ENCODE data around the gene WDR18. TPM values are rescaled to one million over a fixed set of nuclear protein-coding genes. Genes with fewer than 3 reads are reported as not detected.

WDR18 gene
- total RNA-seq, 1 donor from 2014 or later: 38.6 TPM

DNA sequence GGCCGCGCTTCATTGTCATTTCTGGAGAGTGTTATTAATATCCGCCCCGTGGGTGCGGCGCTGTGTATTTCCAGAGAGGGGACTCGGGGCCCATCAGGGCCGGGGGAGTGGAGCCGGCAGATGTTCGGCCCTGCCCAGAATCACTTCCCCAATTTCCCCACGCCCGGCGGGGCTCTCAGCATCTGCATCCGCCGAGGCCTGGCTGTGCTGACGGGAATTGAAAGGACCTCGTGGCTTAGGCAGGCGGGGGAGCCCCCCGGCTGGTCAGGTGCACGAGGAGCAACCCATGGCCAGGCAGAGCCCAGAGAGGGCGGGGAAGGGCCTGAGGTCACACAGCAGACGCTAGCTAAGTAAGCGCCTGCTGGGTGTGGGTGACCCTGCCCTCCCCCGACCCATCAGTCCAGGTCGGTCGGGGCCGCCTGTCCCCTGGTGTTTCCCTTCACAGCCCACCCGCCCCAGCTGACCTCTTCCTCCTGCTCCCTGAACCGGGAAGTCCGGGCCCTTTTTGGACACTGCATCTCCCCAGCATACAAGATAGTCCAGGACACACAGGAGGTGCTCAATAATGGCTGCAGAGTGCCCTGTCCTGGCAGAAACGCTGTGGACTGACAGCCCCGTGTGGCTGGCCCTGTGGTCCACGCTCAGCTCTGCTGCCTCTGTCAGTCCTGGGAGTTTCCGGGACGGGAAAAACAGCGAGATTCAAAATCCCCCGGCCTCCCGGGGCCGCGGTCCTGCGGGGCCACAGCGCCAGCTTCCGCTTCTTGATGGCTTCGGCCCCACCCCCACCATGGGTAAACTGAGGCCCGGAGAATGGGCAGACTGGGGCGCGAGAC, 36.2 kb upstream of the WDR18 start:
- Histone ChIP-seq H3K9ac (no peak overlapping the region), H3K36me3 (no peaks in the 10 kb centered on the region), H3K4me2 (no peak overlapping the region), H3K9me3 (ENCODE audit: low read depth) (no peaks in the 10 kb centered on the region), H3K79me2 (ENCODE audit: low read depth) (peaks cover 77% of the 10 kb centered on the region), H3K4me1 (peaks cover 5% of the 10 kb centered on the region), H3K4me3 (no peak overlapping the region), H2AFZ (replicated peaks) (no peak overlapping the region), H3F3A (ENCODE audit: low read depth) (no peaks in the 10 kb centered on the region), H4K20me1 (ENCODE audit: low read depth) (peaks cover 92% of the 10 kb centered on the region), H3K27ac (no peak overlapping the region), H3K27me3 (no peaks in the 10 kb centered on the region)
- Mint-ChIP-seq H3K4me3 (no peak overlapping the region), H3K4me1 (peaks cover 7% of the 10 kb centered on the region), H3K36me3 (peaks cover 4% of the 10 kb centered on the region), H3K9me3 (no peaks in the 10 kb centered on the region), H3K27me3 (ENCODE audit: insufficient read depth, low read depth) (peaks cover 2% of the 10 kb centered on the region), H3K27ac (no peak overlapping the region)
- no peak for DNase-seq (ENCODE audit: low spot score)
- TF ChIP-seq, protein P1, sequence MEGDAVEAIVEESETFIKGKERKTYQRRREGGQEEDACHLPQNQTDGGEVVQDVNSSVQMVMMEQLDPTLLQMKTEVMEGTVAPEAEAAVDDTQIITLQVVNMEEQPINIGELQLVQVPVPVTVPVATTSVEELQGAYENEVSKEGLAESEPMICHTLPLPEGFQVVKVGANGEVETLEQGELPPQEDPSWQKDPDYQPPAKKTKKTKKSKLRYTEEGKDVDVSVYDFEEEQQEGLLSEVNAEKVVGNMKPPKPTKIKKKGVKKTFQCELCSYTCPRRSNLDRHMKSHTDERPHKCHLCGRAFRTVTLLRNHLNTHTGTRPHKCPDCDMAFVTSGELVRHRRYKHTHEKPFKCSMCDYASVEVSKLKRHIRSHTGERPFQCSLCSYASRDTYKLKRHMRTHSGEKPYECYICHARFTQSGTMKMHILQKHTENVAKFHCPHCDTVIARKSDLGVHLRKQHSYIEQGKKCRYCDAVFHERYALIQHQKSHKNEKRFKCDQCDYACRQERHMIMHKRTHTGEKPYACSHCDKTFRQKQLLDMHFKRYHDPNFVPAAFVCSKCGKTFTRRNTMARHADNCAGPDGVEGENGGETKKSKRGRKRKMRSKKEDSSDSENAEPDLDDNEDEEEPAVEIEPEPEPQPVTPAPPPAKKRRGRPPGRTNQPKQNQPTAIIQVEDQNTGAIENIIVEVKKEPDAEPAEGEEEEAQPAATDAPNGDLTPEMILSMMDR (IDR thresholded peaks at IDR 0.05): no peak

DNA sequence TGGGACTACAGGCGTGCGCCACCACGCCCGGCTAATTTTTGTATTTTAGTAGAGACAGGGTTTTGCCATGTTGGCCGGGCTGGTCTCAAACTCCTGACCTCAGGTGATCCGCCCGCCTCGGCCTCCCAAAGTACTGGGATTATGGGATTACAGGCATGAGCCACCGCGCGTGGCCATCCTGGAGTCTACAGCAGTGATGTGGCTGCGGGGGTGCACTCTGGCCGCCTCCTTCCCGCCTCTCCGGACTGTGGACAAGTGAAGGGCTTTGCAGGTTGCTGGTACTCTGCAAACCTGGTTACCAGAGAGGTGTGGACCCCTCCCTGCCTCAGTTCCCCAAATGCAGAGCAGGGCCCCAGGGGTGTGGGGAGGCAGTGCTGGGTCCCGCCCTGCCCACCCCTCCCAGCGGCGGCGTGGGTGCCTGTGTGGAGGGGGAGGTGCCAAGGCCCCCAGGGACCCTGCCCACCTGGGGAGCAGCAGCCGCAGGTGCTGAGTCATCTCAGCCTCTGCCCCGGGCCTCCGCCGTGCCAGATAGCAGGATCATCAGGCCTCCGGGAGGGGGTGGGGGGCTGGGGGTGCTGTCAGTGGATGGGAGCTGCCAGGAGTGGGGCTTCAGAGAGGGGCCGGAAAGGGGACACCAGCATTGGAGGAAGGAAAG, 35.2 kb upstream of the WDR18 start:
- no peak overlapping the region for H3K4me3 ChIP-seq
- peaks cover 14% of the 10 kb centered on the region for H3K4me1 Mint-ChIP-seq
- H3K27me3 Mint-ChIP-seq (ENCODE audit: insufficient read depth, low read depth): peaks cover 2% of the 10 kb centered on the region
- no peak overlapping the region for H3K9ac ChIP-seq
- TF ChIP-seq, protein P1 (IDR thresholded peaks at IDR 0.05): no peak
- TF ChIP-seq EZH2 (IDR thresholded peaks at IDR 0.05): no peak
- no peak overlapping the region for H2AFZ ChIP-seq (replicated peaks)
- no peak overlapping the region for H3K4me2 ChIP-seq
- H4K20me1 ChIP-seq (ENCODE audit: low read depth): peaks cover 92% of the 10 kb centered on the region
- DNase-seq (ENCODE audit: low spot score): no peak
- H3F3A ChIP-seq (ENCODE audit: low read depth): peaks cover under 1% of the 10 kb centered on the region
- H3K27ac ChIP-seq: no peak overlapping the region
- peaks cover 1% of the 10 kb centered on the region for H3K36me3 Mint-ChIP-seq
- H3K27me3 ChIP-seq: no peaks in the 10 kb centered on the region
- H3K4me1 ChIP-seq: peaks cover 16% of the 10 kb centered on the region
- H3K9me3 Mint-ChIP-seq: no peaks in the 10 kb centered on the region
- H3K36me3 ChIP-seq: no peaks in the 10 kb centered on the region
- H3K4me3 Mint-ChIP-seq: no peak overlapping the region
- H3K9me3 ChIP-seq (ENCODE audit: low read depth): no peaks in the 10 kb centered on the region
- no peak overlapping the region for H3K27ac Mint-ChIP-seq
- H3K79me2 ChIP-seq (ENCODE audit: low read depth): peaks cover 77% of the 10 kb centered on the region

DNA sequence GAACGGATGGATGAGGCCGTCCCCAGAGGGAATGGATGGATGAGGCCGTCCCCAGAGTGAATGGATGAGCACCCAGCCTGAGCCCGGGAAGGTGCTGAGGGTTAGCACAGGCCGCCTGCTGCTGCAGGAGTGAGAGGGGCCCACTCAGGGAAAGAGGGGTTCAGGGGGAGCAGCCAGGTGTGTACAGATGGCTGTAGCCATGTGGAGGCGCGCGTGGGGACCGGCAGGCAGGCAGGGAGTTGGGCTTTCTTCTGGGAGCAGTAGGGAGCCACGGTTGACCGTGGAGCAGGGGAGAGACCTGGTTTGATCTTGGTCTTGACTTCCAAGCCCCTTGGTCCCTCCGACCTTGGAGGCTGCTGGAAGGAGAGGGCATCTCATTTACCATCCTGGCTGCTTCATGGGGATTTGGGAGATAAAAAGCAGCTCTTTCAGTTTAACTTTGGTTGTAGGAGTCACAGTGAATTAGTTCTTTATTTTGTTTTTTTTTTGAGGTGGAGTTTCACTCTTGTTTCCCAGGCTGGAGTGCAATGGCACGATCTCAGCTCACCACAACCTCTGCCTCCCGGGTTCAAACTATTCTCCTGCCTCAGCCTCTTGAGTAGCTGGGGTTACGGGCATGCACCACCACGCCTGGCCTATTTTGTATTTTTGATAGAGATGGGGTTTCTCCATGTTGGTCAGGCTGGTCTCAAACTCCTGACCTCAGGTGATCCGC, 33.6 kb upstream of the WDR18 start:
- peaks cover 90% of the 10 kb centered on the region for H4K20me1 ChIP-seq (ENCODE audit: low read depth)
- peaks cover 31% of the 10 kb centered on the region for H3K4me1 ChIP-seq
- no peak overlapping the region for H2AFZ ChIP-seq (replicated peaks)
- Mint-ChIP-seq H3K4me3 (no peak overlapping the region), H3K27ac (no peak overlapping the region), H3K36me3 (no peaks in the 10 kb centered on the region), H3K27me3 (ENCODE audit: insufficient read depth, low read depth) (peaks cover 2% of the 10 kb centered on the region), H3K9me3 (no peaks in the 10 kb centered on the region), H3K4me1 (peaks cover 23% of the 10 kb centered on the region)
- H3K4me2 ChIP-seq: no peak overlapping the region
- H3F3A ChIP-seq (ENCODE audit: low read depth): peaks cover 9% of the 10 kb centered on the region
- no peaks in the 10 kb centered on the region for H3K36me3 ChIP-seq
- no peak overlapping the region for H3K27ac ChIP-seq
- H3K79me2 ChIP-seq (ENCODE audit: low read depth): peaks cover 77% of the 10 kb centered on the region
- no peak for DNase-seq (ENCODE audit: low spot score)
- no peaks in the 10 kb centered on the region for H3K27me3 ChIP-seq
- no peaks in the 10 kb centered on the region for H3K9me3 ChIP-seq (ENCODE audit: low read depth)
- no peak overlapping the region for H3K4me3 ChIP-seq
- TF ChIP-seq EZH2phosphoT487 (IDR thresholded peaks at IDR 0.05): no peak
- TF ChIP-seq EZH2 (IDR thresholded peaks at IDR 0.05): no peak
- TF ChIP-seq, protein P1 (IDR thresholded peaks at IDR 0.05): no peak
- H3K9ac ChIP-seq: no peak overlapping the region

Data from neural progenitor cell (in vitro differentiated cells).